HK-2 (cell line): ENCODE measurements around the gene NTPCR.

ENCODE experiments used
- DNase-seq: peaks from one replicate; pipeline ENCODE4 v3.0.0-alpha.2; 2018; ENCODE audit not compliant: unreplicated experiment

The NTPCR gene

DNA sequence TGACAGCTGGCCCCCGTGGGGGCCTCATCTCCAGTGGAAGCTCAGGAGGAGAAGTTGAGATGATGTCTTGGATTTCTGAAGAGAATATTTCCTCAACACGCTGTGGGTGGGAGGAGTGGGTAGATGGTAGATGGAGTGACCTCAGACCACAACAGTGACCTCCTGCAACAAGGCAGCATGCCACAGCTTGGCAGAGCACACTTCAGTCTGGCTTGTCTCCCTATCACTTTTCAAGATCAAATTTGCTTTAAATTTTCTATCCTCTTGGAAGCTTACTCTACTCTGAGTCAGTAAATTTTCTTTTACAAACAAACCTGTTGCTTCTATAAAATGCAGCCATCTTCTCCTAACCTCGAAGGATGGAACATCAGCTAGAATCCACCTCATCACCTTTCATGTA, 59.7 kb downstream of the NTPCR start:
- no peak for DNase-seq

DNA sequence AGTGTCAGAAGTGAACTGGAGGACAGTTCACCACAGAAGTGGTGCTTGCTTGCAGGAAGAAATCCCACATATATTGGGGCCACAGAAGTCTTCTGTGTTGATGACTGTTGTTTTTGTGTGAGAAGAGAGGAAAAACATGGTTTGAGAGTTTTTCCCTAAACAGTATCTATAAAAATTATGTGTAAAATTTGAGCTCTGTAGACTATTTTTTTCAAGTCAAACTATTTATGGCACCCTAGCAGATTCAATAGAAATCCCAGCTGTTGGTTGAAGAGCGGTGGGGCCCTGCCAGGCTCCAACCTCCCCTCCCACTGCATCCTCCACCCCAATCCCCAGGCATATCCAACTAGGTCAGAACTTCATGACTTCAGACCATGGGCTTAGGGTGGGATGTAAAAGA, 61.6 kb downstream of the NTPCR start:
- no peak for DNase-seq

GRCh38 chr1:233015965-233016364, 65.6 kb downstream of the NTPCR start:
- DNase-seq = no peak

DNA sequence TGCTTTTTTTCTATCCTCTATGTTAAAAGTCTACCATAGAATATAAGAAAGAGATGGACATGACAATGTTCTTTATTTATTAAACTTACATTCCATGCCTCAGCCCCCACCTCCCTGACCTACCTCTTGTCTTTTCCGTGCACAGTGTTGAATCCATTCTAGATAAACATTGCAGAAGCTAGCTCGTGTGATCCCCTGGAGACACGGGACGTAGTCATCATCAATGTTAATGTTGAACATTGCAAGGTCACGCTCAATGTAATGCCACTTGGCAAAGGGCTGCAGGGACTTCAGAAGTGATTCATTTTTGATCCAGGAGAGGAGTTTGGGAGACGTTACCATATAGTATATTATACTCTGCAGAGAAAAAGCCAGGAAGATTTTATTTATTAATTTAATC, 66.4 kb downstream of the NTPCR start:
- DNase-seq = no peak

DNA sequence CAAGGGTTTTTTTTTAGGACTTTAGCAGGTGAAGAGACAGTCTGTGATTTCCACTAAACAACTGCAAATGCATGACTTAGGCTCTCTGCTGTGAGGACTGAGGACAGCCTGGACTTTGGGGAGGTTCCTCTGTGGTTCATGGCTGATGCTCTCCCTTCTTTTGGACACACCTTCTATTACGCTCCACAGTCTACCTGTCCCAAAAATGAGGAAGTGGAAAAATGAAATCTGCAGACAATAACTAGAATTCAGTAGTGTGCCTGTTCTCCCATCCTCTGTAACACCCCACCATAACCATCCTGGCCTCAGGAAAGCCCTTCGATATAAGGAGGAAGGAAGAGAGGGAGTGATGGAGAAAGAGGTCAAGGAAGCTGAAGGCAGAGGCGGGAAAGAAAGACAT, 68.7 kb downstream of the NTPCR start:
- no peak for DNase-seq

- DNase-seq = no peak
Measured at GRCh38 chr1:233019778-233020325, 69.4 kb downstream of the NTPCR start.

DNA sequence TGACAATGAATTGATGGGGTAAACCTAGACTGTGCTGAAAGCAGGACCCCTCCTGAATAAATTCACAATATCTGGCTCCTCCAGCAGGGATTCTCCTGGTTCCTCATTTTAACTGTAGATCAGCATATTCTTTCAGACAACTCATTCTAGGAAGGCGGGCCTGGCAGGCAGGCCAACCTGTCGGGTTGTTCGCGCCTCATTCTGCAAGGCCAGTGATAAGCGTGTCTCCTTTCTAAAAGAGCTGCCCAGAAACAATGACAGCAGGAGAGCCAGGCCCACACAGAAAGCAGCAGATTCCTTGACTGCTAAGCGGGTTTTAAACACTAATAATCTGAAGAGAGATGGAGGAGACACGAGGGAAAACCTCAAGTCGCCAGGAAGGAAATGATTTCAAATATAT, 70.0 kb downstream of the NTPCR start:
- no peak for DNase-seq

- no peak for DNase-seq
Measured at GRCh38 chr1:233022246-233022645, 71.8 kb downstream of the NTPCR start.

DNA sequence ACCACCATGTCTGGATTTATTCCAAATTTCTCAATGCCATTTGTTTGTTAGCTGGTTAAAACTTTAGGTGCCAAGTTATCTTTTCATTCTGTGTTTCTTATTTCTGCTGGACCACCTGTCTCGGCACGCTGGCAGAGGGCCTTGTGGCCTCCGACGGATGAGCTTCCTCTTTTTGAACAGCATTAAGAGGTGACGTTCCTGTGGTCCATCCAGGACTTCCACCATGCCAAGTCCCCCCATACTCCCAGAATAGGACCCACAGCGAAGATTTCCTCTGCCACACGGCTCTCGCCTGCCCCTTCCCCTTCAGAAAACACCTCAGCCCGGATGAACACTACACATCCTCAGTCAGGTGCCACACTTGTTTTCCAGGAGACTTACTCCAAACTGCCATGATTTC, 73.8 kb downstream of the NTPCR start:
- no peak for DNase-seq

GRCh38 chr1:233025157-233025556, 74.7 kb downstream of the NTPCR start:
- DNase-seq = peak; percentile 26

DNA sequence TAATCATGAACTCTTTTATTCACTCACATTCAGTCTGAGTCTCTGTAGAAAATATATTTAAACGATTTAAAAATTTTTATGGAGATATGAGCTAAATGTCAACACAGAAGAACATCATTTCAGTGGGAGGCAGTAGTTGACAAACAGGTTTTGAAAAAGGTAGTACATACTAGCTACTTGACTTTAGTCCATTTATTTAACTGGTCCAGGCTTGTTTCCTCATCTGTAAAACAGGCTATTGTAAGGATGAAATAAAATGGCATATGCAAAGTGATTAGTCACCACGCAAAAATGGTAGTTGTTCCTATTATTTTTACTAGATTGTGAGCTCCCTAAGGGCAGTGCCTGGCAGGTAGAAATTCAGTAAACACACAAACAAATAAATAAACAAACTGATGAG, 75.2 kb downstream of the NTPCR start:
- no peak for DNase-seq

DNA sequence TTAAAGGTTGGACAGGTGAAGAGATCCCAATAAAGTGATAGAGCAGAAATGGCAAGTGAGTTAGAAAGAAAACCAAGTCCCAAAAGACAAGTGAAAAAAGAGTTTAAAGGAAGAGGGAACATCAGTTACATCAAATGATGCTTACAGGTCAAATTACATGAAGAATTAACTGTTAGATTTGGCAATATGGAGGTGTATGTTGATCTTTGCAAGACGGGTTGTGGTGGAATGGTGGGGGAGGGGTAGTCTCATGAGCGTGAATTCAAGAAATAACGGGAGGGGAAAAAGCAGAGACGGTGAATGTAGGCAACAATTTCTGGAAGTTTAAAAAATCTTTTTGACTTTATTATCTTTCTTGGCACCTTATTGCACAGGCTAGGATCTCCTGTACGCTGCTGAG, 76.6 kb downstream of the NTPCR start:
- DNase-seq = no peak

DNA sequence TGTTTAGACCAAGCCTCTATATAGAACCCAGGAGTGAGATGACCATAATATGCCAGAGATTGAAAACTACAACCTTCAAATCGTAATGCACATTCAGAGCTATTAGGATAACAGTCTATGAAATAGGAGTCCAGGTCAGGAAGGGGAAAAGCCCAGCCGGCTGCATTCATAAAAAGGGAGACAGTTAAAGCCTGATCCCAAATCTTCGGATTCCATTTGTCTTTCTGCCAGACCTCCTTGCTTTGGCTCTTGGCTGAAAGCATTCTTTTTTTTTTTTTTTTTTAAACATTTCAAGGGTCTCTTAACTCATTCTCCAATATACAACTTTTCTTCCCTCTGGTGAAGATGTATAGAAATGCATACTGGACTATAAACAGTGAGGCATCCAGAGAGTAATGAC, 81.1 kb downstream of the NTPCR start:
- no peak for DNase-seq

GRCh38 chr1:233032916-233033315, 82.5 kb downstream of the NTPCR start:
- no peak for DNase-seq

DNA sequence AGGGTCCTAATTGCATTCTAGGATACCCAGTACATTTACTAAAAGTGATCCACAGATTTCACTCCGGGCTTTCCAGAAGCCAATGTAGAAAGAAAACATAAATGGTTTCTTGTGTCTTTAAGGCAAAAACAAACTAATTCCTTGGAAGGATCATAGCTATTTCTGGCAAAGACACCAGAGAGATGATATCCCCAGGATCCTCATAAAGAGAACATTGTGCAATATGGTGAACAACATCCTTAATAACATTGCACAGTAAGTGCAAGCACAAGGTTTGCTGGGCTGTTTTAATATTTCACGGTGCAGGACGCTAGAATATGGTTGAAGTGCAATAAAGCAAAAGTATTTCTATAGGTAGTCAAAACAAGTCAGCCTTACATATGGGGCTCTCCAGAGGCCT, 83.0 kb downstream of the NTPCR start:
- no peak for DNase-seq
